Mesenchymal stem cell (in vitro differentiated cells and primary cell): ENCODE measurements around the gene TBC1D2.

Experiments
- DNase-seq: peaks from one replicate; pipeline ENCODE4 v3.0.0-alpha.2; 2013
- H2AFZ ChIP-seq: one replicate; pipeline ENCODE4 v1.6.1; 2013; ENCODE audit warnings: low read depth, mild to moderate bottlenecking, control low read depth, inconsistent platforms, low read length, moderate library complexity
- H2AK5ac ChIP-seq: 2 replicates; pipeline ENCODE4 v1.6.1; 2013; ENCODE audit warnings: low read length, moderate library complexity, mild to moderate bottlenecking, inconsistent platforms; ENCODE audit not compliant: severe bottlenecking
- H2BK120ac ChIP-seq: one replicate; pipeline ENCODE4 v1.6.1; 2013; ENCODE audit warnings: low read depth, mild to moderate bottlenecking, inconsistent platforms, low read length, moderate library complexity
- H2BK12ac ChIP-seq, 2 experiments: one replicate each; pipeline ENCODE4 v1.6.1; 2013; ENCODE audit warnings: inconsistent platforms in 2 of 2, low read length in 2 of 2, mild to moderate bottlenecking in 2 of 2, moderate library complexity in 2 of 2, control low read depth in 1 of 2
- H2BK15ac ChIP-seq: one replicate; pipeline ENCODE4 v1.6.1; 2013; ENCODE audit warnings: mild to moderate bottlenecking, low read depth, inconsistent platforms; ENCODE audit not compliant: poor library complexity, severe bottlenecking
- H2BK5ac ChIP-seq: 2 replicates; pipeline ENCODE4 v1.6.1; 2013; ENCODE audit warnings: low read depth, mild to moderate bottlenecking, low read length, control low read depth, inconsistent platforms; ENCODE audit not compliant: poor library complexity, severe bottlenecking
- H3K14ac ChIP-seq, 2 experiments: one replicate each; pipeline ENCODE4 v1.6.1; 2013; ENCODE audit warnings: inconsistent platforms in 2 of 2, low read length in 2 of 2, control low read depth in 1 of 2, mild to moderate bottlenecking in 1 of 2, moderate library complexity in 1 of 2
- H3K18ac ChIP-seq, 2 experiments: one replicate each; pipeline ENCODE4 v1.6.1; 2013; ENCODE audit warnings: inconsistent platforms in 2 of 2, low read length in 2 of 2, control low read depth in 1 of 2, low read depth in 1 of 2, mild to moderate bottlenecking in 1 of 2
- H3K23ac ChIP-seq, 2 experiments: one replicate each; pipeline ENCODE4 v1.6.1; 2013; ENCODE audit warnings: inconsistent platforms in 2 of 2, low read length in 2 of 2, mild to moderate bottlenecking in 2 of 2, moderate library complexity in 2 of 2, control low read depth in 1 of 2
- H3K27ac ChIP-seq: 2 replicates; pipeline ENCODE4 v1.5.1; 2013; ENCODE audit warnings: mild to moderate bottlenecking, moderate library complexity, low read length, control low read depth, inconsistent platforms; ENCODE audit not compliant: poor library complexity, severe bottlenecking
- H3K27me3 ChIP-seq, 2 experiments: 2 replicates each; pipeline versions ENCODE4 v1.6.1 to v1.7.0; 2013; ENCODE audit warnings: low read length in 2 of 2, mild to moderate bottlenecking in 2 of 2, moderate library complexity in 2 of 2, control low read depth in 1 of 2, inconsistent platforms in 1 of 2; ENCODE audit not compliant: control insufficient read depth in 1 of 2, insufficient read depth in 1 of 2
- H3K36me3 ChIP-seq, 2 experiments: 2 replicates each; pipeline versions ENCODE4 v1.6.1 to v1.7.0; 2013; ENCODE audit warnings: low read length in 2 of 2, control low read depth in 1 of 2, inconsistent platforms in 1 of 2, low read depth in 1 of 2, mild to moderate bottlenecking in 1 of 2; ENCODE audit not compliant: insufficient read depth in 2 of 2, control insufficient read depth in 1 of 2
- H3K4ac ChIP-seq, 2 experiments: one replicate each; pipeline ENCODE4 v1.6.1; 2013; ENCODE audit warnings: inconsistent platforms in 2 of 2, low read length in 2 of 2, mild to moderate bottlenecking in 2 of 2, moderate library complexity in 2 of 2, control low read depth in 1 of 2, low read depth in 1 of 2
- H3K4me1 ChIP-seq: 2 replicates; pipeline ENCODE4 v1.6.1; 2013; ENCODE audit warnings: low read depth, low read length, control low read depth; ENCODE audit not compliant: control insufficient read depth, insufficient read depth
- H3K4me2 ChIP-seq: 2 replicates; pipeline ENCODE4 v1.6.1; 2013; ENCODE audit warnings: low read length, mild to moderate bottlenecking, inconsistent platforms; ENCODE audit not compliant: poor library complexity, severe bottlenecking
- H3K4me3 ChIP-seq, 2 experiments: 2 replicates each; pipeline versions ENCODE4 v1.5.1 to v1.7.0; 2013; ENCODE audit warnings: low read length in 2 of 2, mild to moderate bottlenecking in 2 of 2, control low read depth in 1 of 2, low read depth in 1 of 2; ENCODE audit not compliant: insufficient read depth in 1 of 2
- H3K79me1 ChIP-seq: replicated peaks from 2 replicates; pipeline ENCODE4 v1.6.1; 2013; ENCODE audit warnings: mild to moderate bottlenecking, control low read depth, low read length, inconsistent platforms; ENCODE audit not compliant: poor library complexity, severe bottlenecking
- H3K9ac ChIP-seq: 2 replicates; pipeline ENCODE4 v1.7.0; 2013; ENCODE audit warnings: mild to moderate bottlenecking, low read length, moderate library complexity
- H3K9me3 ChIP-seq: 2 replicates; pipeline ENCODE4 v1.7.0; 2013; ENCODE audit warnings: mild to moderate bottlenecking, low read length; ENCODE audit not compliant: control insufficient read depth
- H4K8ac ChIP-seq: one replicate; pipeline ENCODE4 v1.6.1; 2013; ENCODE audit warnings: inconsistent platforms, mild to moderate bottlenecking, low read length, moderate library complexity
- H4K91ac ChIP-seq: one replicate; pipeline ENCODE4 v1.6.1; 2013; ENCODE audit warnings: mild to moderate bottlenecking, low read length, inconsistent platforms
- WGBS: methylation state at CpG from one replicate; pipeline ENCODE4 v1.1.7; 2013; ENCODE audit warnings: mixed read lengths; 5-methylcytosine and 5-hydroxymethylcytosine counted together

TBC1D2 gene

GRCh38 chr9:98210435-98210834 is 45.0 kb downstream of the TBC1D2 start:
- no peak for DNase-seq
- no peak overlapping the region for H2AK5ac ChIP-seq

DNA sequence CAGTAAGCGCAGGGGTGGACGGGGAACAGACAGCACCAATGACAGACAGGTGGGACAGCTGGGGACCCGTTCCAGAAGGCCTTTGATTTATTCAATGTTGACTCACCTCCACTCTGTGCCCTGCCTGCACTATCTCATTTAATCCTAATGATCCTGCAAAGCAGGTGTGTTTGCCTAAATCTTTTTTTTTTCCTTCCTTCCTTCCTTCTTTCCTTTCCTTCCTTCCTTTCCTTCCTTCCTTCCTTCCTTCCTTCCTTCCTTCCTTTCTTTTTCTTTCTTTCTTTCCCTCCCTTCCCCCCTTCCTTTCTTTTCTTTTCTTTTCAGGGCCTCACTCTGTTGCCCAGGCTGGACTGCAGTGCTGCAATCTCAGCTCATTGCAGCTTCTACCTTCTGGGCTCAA is 45.9 kb downstream of the TBC1D2 start:
- Histone ChIP-seq H3K27me3 (no peaks in the 10 kb centered on the region), H3K9me3 (no peaks in the 10 kb centered on the region), H3K27ac (no peak overlapping the region), H4K91ac (no peak overlapping the region), H3K9ac (no peak overlapping the region), H3K4me3 (no peak overlapping the region), H4K8ac (no peak overlapping the region), H2AK5ac (no peak overlapping the region), H2BK15ac (no peak overlapping the region), H2BK120ac (no peak overlapping the region), H3K4ac (no peak overlapping the region), H3K36me3 (peaks cover 60 to 61% of the 10 kb centered on the region in 2 experiments), H3K18ac (no peak overlapping the region), H2BK12ac (no peak overlapping the region), H3K14ac (no peak overlapping the region), H3K4me1 (peaks cover 6% of the 10 kb centered on the region), H2AFZ (no peak overlapping the region), H2BK5ac (no peak overlapping the region), H3K23ac (no peak overlapping the region), H3K79me1 (no peaks in the 10 kb centered on the region), H3K4me2 (no peak overlapping the region)
- 86% methylated on average over 3 of the region's 3 CpGs for WGBS
- DNase-seq = no peak

More at GRCh38 chr9:98210435-98210834, 45.0 kb downstream of the TBC1D2 start:
- Histone ChIP-seq H2BK5ac (no peak overlapping the region), H2BK12ac (no peak overlapping the region), H4K8ac (peak overlapping the region; percentile 31), H3K27me3 (no peaks in the 10 kb centered on the region), H3K9ac (no peak overlapping the region), H3K23ac (no peak overlapping the region), H3K9me3 (no peaks in the 10 kb centered on the region), H4K91ac (no peak overlapping the region), H2AFZ (no peak overlapping the region), H3K4me3 (no peak overlapping the region), H3K14ac (no peak overlapping the region), H2BK120ac (no peak overlapping the region), H3K4me2 (no peak overlapping the region), H2BK15ac (no peak overlapping the region), H3K27ac (no peak overlapping the region), H3K36me3 (peaks cover 66% of the 10 kb centered on the region in 2 experiments), H3K79me1 (no peaks in the 10 kb centered on the region), H3K18ac (no peak overlapping the region), H3K4me1 (peaks cover 10% of the 10 kb centered on the region), H3K4ac (no peak overlapping the region)
- 98% methylated on average over 9 of the region's 9 CpGs for WGBS

GRCh38 chr9:98208635-98209034 is 46.8 kb downstream of the TBC1D2 start:
- Histone ChIP-seq H3K4me3 (no peak overlapping the region), H4K8ac (no peak overlapping the region)
- whole genome bisulfite sequencing = 97% methylated on average over 20 of the region's 20 CpGs

DNA sequence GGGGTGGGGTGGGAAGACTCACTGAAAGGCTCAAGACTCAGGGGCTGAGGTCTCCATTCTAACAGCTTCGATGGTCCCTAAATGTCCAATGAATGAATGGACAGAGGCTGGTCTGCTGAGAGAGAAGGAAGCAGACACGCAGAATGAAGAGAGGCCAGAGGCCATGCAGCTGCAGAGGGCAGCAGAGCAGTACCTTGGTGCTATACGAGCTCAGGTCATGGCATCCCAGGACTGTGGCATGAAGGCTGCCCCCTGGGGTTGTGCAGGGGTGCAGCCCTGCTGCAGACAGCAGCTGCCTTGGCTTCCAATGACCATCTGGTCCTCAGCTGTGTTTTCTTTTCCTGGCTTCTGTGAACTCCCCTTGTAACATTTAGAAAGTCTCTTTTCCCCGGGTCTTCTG is 47.8 kb downstream of the TBC1D2 start:
- H3K4me3 ChIP-seq = no peak overlapping the region
- no peaks in the 10 kb centered on the region for H3K9me3 ChIP-seq
- no peak overlapping the region for H2BK5ac ChIP-seq
- H3K14ac ChIP-seq = no peak overlapping the region
- DNase-seq = no peak
- H2AK5ac ChIP-seq = no peak overlapping the region
- no peak overlapping the region for H3K18ac ChIP-seq
- peaks cover 6% of the 10 kb centered on the region for H3K4me1 ChIP-seq
- 76% methylated on average over 4 of the region's 4 CpGs for WGBS
- no peak overlapping the region for H3K4ac ChIP-seq
- H3K36me3 ChIP-seq = peaks cover 58 to 62% of the 10 kb centered on the region in 2 experiments
- H4K8ac ChIP-seq = no peak overlapping the region
- H2BK15ac ChIP-seq = no peak overlapping the region
- no peak overlapping the region for H2BK120ac ChIP-seq
- H3K4me2 ChIP-seq = no peak overlapping the region
- H3K9ac ChIP-seq = no peak overlapping the region
- no peak overlapping the region for H2BK12ac ChIP-seq
- no peak overlapping the region for H4K91ac ChIP-seq
- no peaks in the 10 kb centered on the region for H3K79me1 ChIP-seq
- H3K27me3 ChIP-seq = no peaks in the 10 kb centered on the region
- no peak overlapping the region for H3K27ac ChIP-seq
- no peak overlapping the region for H2AFZ ChIP-seq
- no peak overlapping the region for H3K23ac ChIP-seq

More at GRCh38 chr9:98208635-98209034, 46.8 kb downstream of the TBC1D2 start:
- H3K4me2 ChIP-seq = no peak overlapping the region
- no peak overlapping the region for H4K91ac ChIP-seq
- H2BK120ac ChIP-seq = no peak overlapping the region
- no peak overlapping the region for H2AK5ac ChIP-seq
- no peak overlapping the region for H3K27ac ChIP-seq
- no peak overlapping the region for H3K9ac ChIP-seq
- peaks cover 56 to 58% of the 10 kb centered on the region in 2 experiments for H3K36me3 ChIP-seq
- no peak overlapping the region for H2AFZ ChIP-seq
- H3K9me3 ChIP-seq = no peaks in the 10 kb centered on the region
- H2BK12ac ChIP-seq = no peak overlapping the region
- no peaks in the 10 kb centered on the region for H3K79me1 ChIP-seq
- H3K27me3 ChIP-seq = no peaks in the 10 kb centered on the region
- no peak overlapping the region for H2BK5ac ChIP-seq
- DNase-seq = no peak
- H3K4me1 ChIP-seq = peaks cover 6% of the 10 kb centered on the region
- no peak overlapping the region for H3K23ac ChIP-seq
- H3K14ac ChIP-seq = no peak overlapping the region
- H3K18ac ChIP-seq = no peak overlapping the region
- H3K4ac ChIP-seq = no peak overlapping the region
- no peak overlapping the region for H2BK15ac ChIP-seq
